Skeletal muscle cell (primary cell): ENCODE results near the gene MLLT3.

ENCODE experiments used
- DNase-seq: peaks from one replicate; pipeline ENCODE4 v3.0.0-alpha.2; 2010; ENCODE audit warnings: low read depth
- H3K4me3 ChIP-seq: 2 replicates; pipeline ENCODE4 v1.5.1; 2011; ENCODE audit warnings: low read depth, mild to moderate bottlenecking, control low read depth, low read length, moderate library complexity

The MLLT3 gene

DNA sequence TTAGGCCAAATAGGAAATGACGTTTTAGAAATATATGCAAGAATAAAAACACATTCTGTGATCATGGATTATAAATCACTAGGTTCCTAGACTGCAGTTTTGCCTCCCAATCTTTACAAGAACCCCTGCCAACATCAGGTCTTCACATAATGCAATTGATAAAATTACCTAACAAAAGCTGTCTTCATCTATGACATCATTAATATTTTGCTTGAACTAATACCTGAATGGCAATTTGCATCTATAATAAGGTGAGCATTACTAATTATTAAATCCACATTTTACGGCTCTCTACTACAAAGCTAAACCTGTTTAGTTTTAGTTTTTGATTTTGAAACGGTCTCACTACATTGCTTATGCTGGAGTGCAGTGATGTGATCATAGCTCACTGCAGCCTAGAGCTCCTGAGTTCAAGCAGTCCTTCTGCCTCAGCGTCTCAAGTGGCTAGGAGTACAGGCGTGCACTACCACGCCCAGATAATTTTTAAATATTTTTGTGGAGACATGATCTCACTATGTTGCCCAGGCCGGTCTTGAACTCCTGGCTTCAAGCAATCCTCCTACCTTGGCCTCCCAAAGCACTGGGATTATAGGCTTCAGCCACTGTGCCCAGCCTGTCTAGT, 218.0 kb downstream of the MLLT3 start:
- no peak overlapping the region for H3K4me3 ChIP-seq
- no peak for DNase-seq

DNA sequence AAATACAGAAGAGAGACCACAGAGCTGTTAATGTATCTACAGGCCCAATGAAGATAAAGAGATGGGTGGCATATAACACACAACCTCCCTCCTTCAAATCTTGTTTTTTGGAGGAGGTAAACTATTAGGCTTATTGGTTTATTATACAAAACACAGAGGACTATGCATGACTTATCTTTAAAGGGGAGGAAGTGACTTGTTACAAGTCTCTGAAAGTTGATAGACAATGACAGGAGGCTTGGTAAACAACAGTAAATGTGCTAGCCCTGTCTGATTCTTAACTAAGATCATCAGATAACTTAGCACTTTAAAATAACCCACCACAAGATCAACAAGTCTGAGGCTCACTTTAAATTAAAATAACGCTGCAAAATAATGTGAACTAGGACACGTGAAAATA, 219.0 kb downstream of the MLLT3 start:
- no peak overlapping the region for H3K4me3 ChIP-seq
- no peak for DNase-seq

DNA sequence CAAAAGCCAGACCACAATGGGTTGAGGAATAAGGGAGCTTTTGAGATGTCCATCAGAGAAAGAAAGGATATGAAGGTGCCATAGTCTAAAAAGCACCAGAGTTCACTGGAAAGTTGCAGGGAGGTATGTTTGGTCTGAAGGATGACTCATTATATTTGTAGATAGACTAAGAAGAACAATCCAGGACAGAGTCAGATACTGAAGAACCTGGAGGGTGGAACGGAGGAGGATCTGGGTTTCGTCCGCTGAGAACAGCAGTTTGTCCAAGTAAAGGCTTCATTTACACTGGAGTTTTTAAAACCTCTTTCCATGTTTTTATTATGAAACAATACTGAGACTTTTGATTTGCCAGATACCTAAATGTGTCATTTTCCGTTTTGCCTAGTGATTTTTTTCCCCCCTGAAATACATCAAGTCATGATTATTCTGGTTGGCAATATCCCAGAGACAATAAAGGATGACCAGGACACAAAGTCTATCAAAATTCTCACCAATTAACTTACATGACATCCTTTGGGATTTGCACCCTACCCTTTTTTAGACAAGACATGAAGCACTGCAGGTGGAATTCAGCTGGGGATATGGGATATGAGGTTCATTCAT, 219.9 kb downstream of the MLLT3 start:
- DNase-seq, result no peak
- H3K4me3 ChIP-seq, result no peak overlapping the region

DNA sequence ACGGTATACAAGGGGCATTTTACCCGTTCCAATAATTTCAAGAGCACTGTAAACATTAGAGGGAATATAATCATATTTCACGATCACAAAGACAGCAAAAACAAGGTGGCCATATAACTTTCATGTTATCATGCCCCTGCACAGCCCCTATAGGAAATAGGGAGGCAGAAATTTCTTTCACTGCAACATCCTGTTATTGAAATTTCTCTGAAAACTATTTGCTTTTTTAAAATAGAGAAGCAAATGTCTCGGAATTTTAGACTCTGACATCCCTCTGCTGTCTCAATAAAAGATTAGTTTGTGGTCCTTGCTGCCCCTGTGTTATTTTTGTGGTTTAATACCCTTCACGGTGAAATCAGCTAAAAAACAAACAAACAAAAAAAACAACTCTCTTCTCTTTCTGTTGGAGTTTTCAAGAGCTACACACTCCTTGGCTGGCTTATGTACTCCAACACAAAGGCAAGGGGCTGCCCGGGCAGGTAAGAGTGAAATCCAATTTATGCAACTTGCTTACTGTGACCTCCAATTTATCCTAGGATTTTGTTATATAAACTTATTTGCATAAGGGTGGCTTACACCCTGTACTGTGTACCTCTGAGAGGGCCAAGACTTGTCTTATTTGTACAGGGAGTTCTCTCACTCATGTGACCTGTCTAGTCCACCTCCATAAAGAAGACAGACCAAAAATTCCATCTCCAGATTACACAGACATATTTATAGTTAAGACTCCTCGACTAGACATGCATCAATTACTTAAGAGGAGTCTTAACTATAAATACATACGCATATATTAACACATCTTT, 223.6 kb downstream of the MLLT3 start:
- H3K4me3 ChIP-seq, result no peak overlapping the region
- no peak for DNase-seq

DNA sequence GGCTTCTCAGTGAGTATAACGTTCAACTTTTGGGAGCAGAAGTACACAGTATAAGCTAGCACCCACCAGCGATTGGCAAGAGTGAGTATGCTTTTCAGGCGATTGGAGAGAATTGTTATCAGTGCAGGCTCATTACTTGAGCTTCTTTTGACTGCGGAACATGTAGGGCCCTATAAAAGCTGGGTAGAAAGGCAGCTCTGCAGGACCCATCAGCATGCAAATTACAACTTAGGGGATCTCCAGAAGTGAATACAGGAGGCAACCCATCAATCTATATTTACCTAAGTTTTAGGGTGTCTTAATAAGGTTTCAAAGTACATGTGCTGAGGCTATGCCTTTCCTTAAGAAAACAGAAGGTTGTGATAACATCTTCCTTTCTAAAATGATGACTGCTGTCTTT, 225.0 kb downstream of the MLLT3 start:
- no peak overlapping the region for H3K4me3 ChIP-seq
- no peak for DNase-seq

DNA sequence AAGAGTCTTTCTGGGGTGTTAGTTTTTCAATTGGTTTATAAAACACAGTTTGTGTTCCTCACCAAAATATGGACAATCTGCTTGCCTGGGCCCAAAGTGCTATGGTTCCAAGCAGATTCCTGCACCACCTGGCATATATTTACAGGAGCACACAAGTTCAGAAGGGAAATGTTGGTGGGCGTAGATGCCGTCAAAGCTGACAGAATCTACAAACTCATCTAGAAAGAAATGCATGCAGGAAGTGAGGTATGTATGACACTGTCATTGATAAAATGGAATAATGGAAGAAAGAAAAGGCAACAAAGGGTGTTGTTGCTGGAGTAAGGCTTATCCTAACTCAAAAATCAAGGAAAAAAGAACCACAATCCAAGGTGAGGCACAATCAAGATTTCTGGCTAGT, 225.8 kb downstream of the MLLT3 start:
- no peak for DNase-seq
- no peak overlapping the region for H3K4me3 ChIP-seq

DNA sequence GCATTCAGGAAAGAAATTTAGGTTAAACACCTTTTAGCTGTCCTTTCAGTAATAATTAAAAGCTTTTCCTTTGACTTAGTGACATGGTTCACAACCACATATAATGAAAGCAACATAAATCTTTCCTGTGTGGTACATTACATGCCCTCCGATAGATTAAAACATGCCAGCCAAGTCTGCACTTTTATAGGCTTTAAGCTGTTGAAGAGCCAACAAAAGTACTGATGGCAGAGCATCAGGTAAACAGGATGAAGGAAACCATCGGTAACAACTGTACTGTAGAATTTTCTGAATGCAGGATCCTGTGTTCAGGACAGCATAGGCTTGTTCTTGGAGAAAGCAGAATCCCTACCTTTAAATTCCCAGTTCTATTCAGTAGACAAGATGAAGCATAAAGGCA, 226.6 kb downstream of the MLLT3 start:
- no peak for DNase-seq
- no peak overlapping the region for H3K4me3 ChIP-seq

DNA sequence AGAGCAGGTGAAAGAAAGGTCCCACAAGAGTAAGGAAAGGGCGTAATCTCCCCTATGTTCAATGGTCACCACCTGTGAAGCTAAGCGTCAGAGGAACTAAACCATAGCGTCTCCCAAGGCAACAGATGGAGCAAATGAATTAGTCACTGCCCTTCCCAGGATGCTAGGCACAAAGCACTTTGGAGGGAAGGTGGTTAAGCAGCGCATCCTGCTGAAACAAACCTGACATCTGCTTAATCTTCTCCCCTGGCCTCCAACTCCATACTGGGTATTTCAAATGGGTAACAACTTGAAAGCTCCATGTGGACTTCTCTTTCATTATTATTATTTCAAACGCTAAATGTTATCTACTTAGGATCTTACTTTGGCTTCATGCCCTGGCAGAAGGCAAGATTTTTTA, 227.3 kb downstream of the MLLT3 start:
- no peak overlapping the region for H3K4me3 ChIP-seq
- no peak for DNase-seq

DNA sequence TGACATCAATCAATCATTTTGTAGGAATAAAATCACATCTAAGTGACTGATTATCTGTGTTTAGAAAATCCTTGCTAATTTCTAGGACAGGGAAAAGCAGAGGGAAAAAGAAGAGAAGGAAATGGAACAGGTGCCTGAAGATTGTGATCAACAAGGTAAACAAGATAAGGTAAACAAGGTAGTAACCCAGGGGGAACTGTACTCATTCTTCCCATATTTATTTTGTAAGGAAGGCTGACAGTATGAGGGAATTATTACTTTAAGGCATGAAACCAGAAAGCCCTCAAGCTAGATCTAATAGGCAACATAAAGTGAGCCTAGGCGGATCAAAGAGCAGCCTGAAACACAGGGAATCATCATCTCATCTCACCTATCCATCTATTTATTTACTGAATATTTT, 231.1 kb downstream of the MLLT3 start:
- DNase-seq, result no peak
- H3K4me3 ChIP-seq, result no peak overlapping the region

DNA sequence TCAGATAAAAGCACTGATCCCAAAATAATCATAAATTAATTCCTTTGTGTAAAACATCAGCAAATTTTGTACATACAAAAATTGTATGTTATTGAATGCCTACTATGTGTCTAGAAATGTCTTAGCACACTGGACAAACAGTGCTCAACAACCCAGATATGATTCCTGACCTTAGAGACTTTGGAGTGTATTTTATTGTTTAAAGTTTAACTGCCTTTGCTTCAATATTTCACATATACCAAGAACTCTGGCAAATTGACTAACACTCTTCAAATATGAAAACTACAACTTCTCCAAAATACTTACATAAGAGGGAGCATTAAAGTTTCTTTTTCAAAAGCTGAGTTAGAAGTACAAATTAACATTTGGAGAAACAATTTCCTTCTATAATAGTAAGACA, 231.9 kb downstream of the MLLT3 start:
- H3K4me3 ChIP-seq, result no peak overlapping the region
- DNase-seq, result no peak

DNA sequence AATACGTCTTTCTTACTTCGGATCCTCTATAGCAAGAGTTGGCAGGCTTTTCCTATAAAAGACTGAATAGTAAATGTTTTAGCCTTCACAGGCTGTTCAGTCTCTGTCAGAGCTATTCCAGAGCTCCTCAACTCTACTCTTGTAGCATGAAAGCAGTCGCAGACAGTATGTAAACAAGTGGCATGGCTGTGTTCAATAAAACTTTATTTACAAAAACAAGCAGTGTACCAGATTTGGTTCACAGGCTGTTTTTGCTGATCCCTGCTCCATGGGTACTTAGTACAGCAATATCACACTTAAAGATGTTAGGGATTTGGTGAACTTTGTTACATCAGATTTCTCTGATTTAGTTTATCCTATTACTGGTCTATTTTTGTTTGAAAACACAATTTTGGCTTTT, 235.2 kb downstream of the MLLT3 start:
- H3K4me3 ChIP-seq, result no peak overlapping the region
- no peak for DNase-seq

DNA sequence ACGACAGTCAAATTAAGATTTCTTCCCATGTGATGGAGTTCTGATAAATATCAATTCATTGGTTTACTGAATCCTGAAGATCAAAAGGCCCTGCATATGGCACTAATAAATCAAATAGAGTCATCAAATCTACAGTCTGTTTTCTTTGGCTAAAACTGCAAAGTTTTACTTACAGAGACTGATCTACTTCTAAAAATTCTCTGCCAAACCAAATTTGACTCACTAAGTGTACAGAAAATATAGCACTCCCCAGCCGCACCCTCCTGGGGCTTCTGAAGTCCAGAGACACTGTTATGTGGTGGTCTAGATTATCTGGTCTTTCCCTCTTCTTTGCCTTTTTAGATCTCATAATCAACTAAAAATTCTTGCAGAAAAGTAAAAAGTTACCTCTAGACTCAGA, 237.7 kb downstream of the MLLT3 start:
- DNase-seq, result no peak
- no peak overlapping the region for H3K4me3 ChIP-seq

DNA sequence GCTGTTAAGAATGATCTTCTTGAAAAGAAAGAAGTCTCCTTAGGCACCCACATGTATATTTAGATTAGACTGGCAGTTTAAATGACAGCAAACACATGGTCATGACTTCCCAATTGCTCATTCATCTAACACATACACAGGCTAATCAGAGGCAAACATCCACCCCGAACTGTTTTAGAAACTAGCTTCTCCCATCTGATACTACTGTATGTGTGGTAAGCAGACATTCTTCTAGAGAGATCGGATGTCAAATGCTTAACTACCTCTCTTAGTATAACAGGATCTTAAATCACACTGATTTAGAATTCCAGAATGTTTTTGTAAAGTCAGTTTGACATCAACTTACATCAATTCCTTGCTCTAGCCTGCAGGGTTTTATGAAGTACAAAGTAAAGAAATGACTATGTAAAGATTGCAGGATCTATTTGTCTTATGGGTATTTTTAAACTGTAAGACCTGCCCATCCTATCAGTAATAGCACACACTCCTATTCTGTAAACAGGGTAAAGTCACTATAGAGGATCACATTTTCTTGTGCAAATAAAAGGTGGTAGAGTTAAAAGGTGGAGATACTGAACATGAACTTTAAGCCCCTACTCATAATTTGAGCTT, 239.7 kb downstream of the MLLT3 start:
- no peak overlapping the region for H3K4me3 ChIP-seq
- DNase-seq, result peak; percentile 36

DNA sequence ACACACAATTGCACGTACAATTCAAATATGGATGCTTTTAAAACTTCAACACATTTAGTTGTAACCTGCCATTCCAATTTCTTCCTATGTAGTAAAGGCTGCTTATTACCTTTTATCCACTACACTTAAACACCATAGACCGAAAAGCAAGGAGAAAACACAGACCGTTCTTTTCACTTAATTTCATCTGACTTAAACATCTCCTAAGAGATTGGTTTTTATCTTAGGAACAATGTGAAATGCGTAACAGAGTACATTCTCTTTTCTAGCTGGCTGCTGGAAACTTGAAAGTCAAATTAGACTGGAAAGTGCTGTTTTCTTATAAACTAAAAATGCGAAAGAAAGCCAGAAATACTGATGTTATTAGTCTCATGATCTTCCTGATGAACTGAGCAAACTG, 241.8 kb downstream of the MLLT3 start:
- no peak for DNase-seq

DNA sequence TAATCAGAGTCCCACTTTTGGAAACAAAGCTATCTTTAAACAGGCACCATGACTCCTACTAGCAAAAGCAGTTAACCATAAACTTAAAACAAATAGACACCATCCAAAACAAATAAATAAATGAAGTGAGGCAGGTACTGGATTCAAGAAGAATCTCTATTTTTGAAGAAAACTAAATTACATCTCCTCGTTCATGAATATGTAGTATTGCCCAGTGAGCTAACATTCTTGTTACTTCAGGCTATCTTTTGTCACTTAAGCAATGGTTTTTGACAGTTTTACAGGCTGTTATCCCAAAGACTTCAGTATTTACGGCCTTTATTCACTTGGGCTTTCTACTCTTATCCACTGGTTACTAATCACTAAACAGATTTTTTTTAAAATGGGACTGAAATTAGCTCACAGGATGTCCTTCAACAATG, 242.5 kb downstream of the MLLT3 start:
- no peak overlapping the region for H3K4me3 ChIP-seq
- DNase-seq, result no peak

More for the DNA sequence above, 241.8 kb downstream of the MLLT3 start:
- no peak overlapping the region for H3K4me3 ChIP-seq

DNA sequence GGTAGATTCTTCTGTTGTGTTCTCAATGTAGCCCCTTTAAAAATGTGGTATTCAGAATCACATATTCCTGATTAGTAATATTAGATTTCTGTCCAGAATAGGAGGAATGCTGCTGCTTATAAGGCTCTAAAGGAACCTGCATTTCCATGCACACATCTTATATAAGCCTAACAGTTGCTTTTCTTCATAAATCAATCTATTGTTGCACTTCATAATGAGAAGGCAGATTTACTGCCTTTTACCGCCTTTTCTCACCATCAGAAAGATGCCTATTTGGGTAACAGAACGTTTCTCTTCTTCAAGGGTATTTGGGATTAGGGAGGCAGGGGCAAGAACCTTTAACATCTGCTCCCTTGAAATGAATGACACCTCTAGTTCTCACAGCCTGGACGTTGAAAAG, 243.4 kb downstream of the MLLT3 start:
- no peak for DNase-seq
- no peak overlapping the region for H3K4me3 ChIP-seq

DNA sequence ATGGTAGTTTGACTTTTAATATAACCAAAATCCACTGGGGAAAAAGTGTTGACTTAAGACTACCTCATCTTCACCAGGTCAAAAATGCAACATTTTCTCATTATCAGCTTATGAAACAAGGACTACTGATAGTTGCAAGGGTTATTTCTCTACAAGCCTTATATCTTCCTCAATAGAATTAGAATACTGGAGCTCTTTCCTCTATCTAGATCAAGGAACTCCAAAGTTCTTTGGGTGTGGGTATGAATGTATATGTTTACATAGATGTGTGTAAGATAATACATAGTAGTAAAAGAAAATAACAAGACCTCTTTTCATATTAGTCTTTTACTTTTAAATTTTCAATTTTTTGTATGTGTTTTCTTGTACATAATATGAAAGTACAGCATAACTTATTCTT, 244.5 kb downstream of the MLLT3 start:
- no peak overlapping the region for H3K4me3 ChIP-seq
- no peak for DNase-seq

DNA sequence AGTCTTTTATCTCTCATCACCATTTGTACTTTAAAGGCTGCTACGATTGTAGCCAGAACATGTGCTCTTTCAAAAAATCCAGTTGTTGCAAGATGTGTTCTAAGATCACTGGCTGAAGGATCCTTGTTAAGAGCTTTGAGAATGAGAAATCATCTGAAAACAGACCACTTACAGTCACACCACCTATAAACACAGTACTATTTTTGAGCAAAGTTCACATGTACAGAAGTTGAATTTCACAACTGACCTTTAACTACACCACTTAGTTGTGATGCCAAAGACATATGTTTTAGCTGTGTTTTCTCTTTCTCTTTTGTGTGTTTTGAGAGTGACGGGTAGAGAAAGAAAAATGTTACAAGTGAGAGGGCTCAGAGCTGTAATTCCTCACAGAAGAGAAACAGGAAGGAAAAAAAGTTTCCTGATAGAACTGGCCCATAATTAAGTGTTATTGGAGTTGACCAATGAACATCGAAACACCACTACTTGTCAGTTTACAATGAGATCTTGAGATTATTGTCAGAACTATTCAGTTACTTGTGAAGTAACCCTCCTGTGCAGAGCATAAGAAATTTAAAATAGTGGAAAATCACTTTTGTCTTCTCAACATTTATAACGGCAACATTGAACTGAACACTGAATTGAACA, 245.4 kb downstream of the MLLT3 start:
- no peak for DNase-seq

DNA sequence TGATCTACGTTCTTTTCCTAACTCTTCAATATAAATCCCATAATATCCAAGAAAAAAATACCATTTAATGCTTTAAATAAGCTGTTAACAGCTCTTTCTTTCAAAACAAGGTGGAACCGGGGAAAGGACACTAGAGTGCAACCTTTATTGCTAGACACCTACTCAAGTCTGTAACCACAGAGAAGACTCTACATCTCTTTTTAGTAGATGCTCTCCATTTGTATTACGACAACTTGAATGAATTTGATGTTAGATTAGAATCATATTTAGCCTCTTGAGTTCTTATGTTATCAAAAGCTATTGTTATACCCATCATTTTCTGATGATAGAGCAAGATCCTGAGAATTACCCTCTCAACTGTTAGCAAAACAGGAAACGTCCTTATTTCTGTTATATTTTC, 246.3 kb downstream of the MLLT3 start:
- no peak for DNase-seq
- no peak overlapping the region for H3K4me3 ChIP-seq

More for the DNA sequence above, 245.4 kb downstream of the MLLT3 start:
- no peak overlapping the region for H3K4me3 ChIP-seq

DNA sequence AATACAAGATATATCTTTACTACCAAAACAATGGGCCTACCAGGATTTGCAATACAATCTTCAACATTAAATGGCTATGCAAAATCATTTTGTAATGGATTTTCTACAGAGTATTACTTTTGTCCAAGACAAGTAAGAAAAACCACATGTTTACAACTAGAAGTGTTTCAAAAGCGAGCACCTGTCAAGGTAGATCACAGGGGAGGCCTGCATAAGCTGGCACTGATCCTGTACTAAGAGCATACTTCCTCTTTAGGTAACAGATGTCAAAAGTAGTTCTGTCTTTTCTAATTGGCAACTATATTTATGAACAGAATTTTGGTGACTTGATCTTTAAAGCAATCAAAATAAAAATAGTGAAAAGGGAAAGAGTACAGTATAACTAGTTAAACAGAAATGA, 249.0 kb downstream of the MLLT3 start:
- H3K4me3 ChIP-seq, result no peak overlapping the region
- no peak for DNase-seq
